ENCODE data around the gene AVPI1. TPM values are rescaled to one million over a fixed set of nuclear protein-coding genes. Genes with fewer than 3 reads are reported as not detected.

The AVPI1 gene
- total RNA-seq, 2 experiments from 2014 or later = 1.5 to 1.9 TPM

DNA sequence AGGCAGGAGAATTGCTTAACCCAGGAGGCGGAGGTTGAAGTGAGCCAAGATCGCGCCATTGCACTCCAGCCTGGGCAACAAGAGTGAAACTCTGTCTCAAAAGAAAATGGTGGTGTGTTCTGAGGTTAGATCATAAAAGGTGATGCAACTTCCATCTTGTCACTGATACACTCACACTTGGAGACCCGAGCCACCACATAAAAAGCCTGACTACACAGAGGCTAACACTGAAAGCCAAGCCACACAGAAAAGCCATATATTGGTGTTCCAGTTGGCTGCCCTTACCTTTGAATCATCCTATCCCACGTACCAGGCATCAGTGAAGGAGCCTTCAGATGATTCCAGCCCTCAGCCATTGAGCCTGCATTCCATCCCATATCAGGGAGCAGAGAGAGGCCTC is 57.8 kb downstream of the AVPI1 start:
- H3K27me3 Mint-ChIP-seq (ENCODE audit: low read depth) = no peaks in the 10 kb centered on the region
- CTCF ChIA-PET = interaction anchor here (0.6 kb wide), 1 partner anchor 15 kb away, joined by 4 read pairs; no protein-coding TSS in a partner anchor
- no peaks in the 10 kb centered on the region for H3K9me3 Mint-ChIP-seq
- no peak for DNase-seq
- intact Hi-C loops (cut with micrococcal nuclease) = no loop called here
- H3K36me3 Mint-ChIP-seq (ENCODE audit: low read depth) = peaks cover 2% of the 10 kb centered on the region
- H3K27ac Mint-ChIP-seq = no peak overlapping the region
- no peak overlapping the region for H3K4me3 Mint-ChIP-seq
- H3K4me1 Mint-ChIP-seq (ENCODE audit: low read depth) = peaks cover 14% of the 10 kb centered on the region

DNA sequence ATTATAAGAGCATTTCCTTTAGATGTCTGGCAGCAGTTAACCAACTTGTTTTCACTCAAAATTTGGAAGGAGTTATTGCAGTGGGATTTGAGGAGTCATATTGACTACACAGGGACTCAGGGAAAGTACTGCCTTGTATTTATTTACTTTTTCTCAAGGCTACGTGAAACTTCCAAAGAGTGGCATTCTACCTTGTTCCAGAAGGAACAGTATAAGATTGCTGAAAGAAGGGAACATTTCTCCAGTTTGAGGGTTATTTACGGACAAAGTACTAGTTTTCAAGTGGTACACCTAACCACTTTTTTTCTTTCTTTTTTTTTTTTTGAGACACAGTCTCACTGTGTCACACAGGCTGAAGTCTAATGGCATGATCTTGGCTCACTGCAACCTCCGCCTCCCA is 58.8 kb downstream of the AVPI1 start:
- no peaks in the 10 kb centered on the region for H3K27me3 Mint-ChIP-seq (ENCODE audit: low read depth)
- H3K36me3 Mint-ChIP-seq (ENCODE audit: low read depth) = peaks cover under 1% of the 10 kb centered on the region
- H3K9me3 Mint-ChIP-seq = no peaks in the 10 kb centered on the region
- intact Hi-C loops (cut with micrococcal nuclease) = no loop called here
- H3K27ac Mint-ChIP-seq = no peak overlapping the region
- peaks cover 7% of the 10 kb centered on the region for H3K4me1 Mint-ChIP-seq (ENCODE audit: low read depth)
- CTCF ChIA-PET = interaction anchor here (0.7 kb wide), 1 partner anchor 13 kb away, joined by 3 read pairs; no protein-coding TSS in a partner anchor
- H3K4me3 Mint-ChIP-seq = no peak overlapping the region
- DNase-seq = no peak

DNA sequence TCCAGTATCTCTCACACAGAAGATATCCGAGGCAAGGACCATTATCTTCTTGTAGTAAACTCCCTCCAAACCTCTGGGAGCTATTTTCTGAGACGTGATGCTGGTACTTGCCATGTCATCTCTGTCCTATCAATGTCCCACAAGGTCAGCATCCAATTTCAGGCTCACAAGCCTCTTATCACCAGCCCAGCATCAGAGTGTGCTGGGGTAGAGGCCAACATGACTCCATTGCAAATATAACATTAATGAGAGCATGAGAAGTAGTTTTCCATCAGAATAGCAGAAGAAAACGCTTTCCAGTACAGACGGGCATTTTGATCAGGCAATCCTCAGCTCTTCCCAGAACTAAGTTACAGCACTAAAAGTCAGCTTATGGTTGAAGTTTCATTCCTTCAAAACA is 59.3 kb downstream of the AVPI1 start:
- Mint-ChIP-seq H3K9me3 (no peaks in the 10 kb centered on the region), H3K36me3 (ENCODE audit: low read depth) (no peaks in the 10 kb centered on the region), H3K27ac (no peak overlapping the region), H3K27me3 (ENCODE audit: low read depth) (no peaks in the 10 kb centered on the region), H3K4me3 (no peak overlapping the region), H3K4me1 (ENCODE audit: low read depth) (peaks cover 4% of the 10 kb centered on the region)
- intact Hi-C loops (cut with micrococcal nuclease) = no loop called here
- CTCF ChIA-PET = interaction anchor here (0.7 kb wide), 1 partner anchor 13 kb away, joined by 3 read pairs; no protein-coding TSS in a partner anchor
- no peak for DNase-seq

Other genes with a start within 250 kb of the AVPI1 start
- 10 to 100 TPM; 54.9 to 64.0 TPM for gene EXOSC1, start 241.2 kb downstream of the AVPI1 start, total RNA-seq
- 10 to 100 TPM; 20.7 to 26.5 TPM for gene ZDHHC16, start 241.1 kb downstream of the AVPI1 start, total RNA-seq
- 10 to 100 TPM; 95.0 to 95.6 TPM for gene MMS19, start 188.8 kb downstream of the AVPI1 start, total RNA-seq
- 1 to 10 TPM in 1 of 2 experiments, under 1 TPM in 1; 0.86 to 1.3 TPM for gene UBTD1, start 188.3 kb downstream of the AVPI1 start, total RNA-seq
- under 1 TPM in 1 of 2 experiments, not detected in 1; 0.26 TPM for gene ANKRD2, start 114.5 kb downstream of the AVPI1 start, total RNA-seq
- gene HOGA1, start 102.9 kb downstream of the AVPI1 start, total RNA-seq = not detected
- not detected for gene C10orf62, start 97.5 kb downstream of the AVPI1 start, total RNA-seq
- gene MORN4, start 53.7 kb downstream of the AVPI1 start, total RNA-seq = 10 to 100 TPM; 10.7 TPM
- gene PI4K2A, start 46.6 kb downstream of the AVPI1 start, total RNA-seq = 1 to 10 TPM; 8.9 to 9.4 TPM
- gene MARVELD1, start 26.5 kb upstream of the AVPI1 start, total RNA-seq = 1 to 10 TPM; 2.7 to 3.4 TPM
- gene ZFYVE27, start 49.9 kb upstream of the AVPI1 start, total RNA-seq = 10 to 100 TPM; 18.0 to 18.4 TPM
- not detected for gene SFRP5, start 84.8 kb upstream of the AVPI1 start, total RNA-seq
- gene GOLGA7B, start 162.6 kb upstream of the AVPI1 start, total RNA-seq = under 1 TPM; 0.25 to 0.31 TPM